ENCODE results near the gene SELENOH.

Gene SELENOH

GRCh38 chr11:57746920-57747319, 5.6 kb downstream of the SELENOH start (continued):
- no peak for TF ChIP-seq ZFP37 (tag by site-specific recombination; IDR thresholded peaks at IDR 0.05)
- no peak for TF ChIP-seq MYNN (tag by site-specific recombination; IDR thresholded peaks at IDR 0.05; ENCODE audit: borderline replicate concordance)
- no peak for TF ChIP-seq GLI2 (tag by site-specific recombination; IDR thresholded peaks at IDR 0.05; ENCODE audit: borderline replicate concordance, low read depth)
- no peak for TF ChIP-seq ZNF768 (tag by site-specific recombination; IDR thresholded peaks at IDR 0.05)
- no peak for TF ChIP-seq ZNF580 (tag by site-specific recombination; IDR thresholded peaks at IDR 0.05)
- no peak for TF ChIP-seq ZNF214 (tag by site-specific recombination; IDR thresholded peaks at IDR 0.05; ENCODE audit: borderline replicate concordance)
- no peak for TF ChIP-seq ZNF521 (tag by site-specific recombination; IDR thresholded peaks at IDR 0.05)
- no peak for TF ChIP-seq ZSCAN16 (tag by site-specific recombination; IDR thresholded peaks at IDR 0.05)

GRCh38 chr11:57751176-57751575, 9.9 kb downstream of the SELENOH start:
- no peak for TF ChIP-seq ZNF837 (tag by site-specific recombination; IDR thresholded peaks at IDR 0.05)
- Histone ChIP-seq H3K36me3 (ENCODE audit: control insufficient read depth in 2 of 2, insufficient read depth in 1 of 2, low read length in 2 of 2) (no peaks in the 10 kb centered on the region), H3K9me3 (ENCODE audit: control insufficient read depth, insufficient read depth, low read depth, low read length) (no peaks in the 10 kb centered on the region), H3K4me1 (ENCODE audit: control insufficient read depth, insufficient read depth, low read length) (no peaks in the 10 kb centered on the region), H3K4me3 (ENCODE audit: low read depth, low read length) (no peak overlapping the region), H3K27ac (ENCODE audit: extremely low read depth, low read depth, low read length) (no peak overlapping the region)
- ChIA-PET POLR2A (interaction anchor here (1.2 to 2.1 kb wide), 2 partner anchors 10 to 27 kb away, joined by 4 to 7 read pairs; partner anchors contain the start of gene SELENOH), CTCF (interaction anchor here (0.5 to 2.2 kb wide), 15 partner anchors 9 to 775 kb away, joined by 3 to 49 read pairs (median 4); partner anchors contain the start of genes CLP1, CTNND1 and SELENOH)

- POLR2A ChIA-PET = interaction anchor here (1.2 to 2.1 kb wide), 2 partner anchors 11 to 27 kb away, joined by 4 to 7 read pairs; partner anchors contain the start of gene SELENOH
- TF ChIP-seq ZNF791 (tag by site-specific recombination; IDR thresholded peaks at IDR 0.05) = no peak
- TF ChIP-seq ZNF513 (tag by site-specific recombination; IDR thresholded peaks at IDR 0.05) = no peak
- no peak for TF ChIP-seq ZBTB6 (tag by site-specific recombination; IDR thresholded peaks at IDR 0.05)
- TF ChIP-seq ZNF654 (tag by site-specific recombination; IDR thresholded peaks at IDR 0.05; ENCODE audit: low read depth) = no peak; the same call in 1 of the 2 replicates
- no peak for TF ChIP-seq ZNF133 (tag by site-specific recombination; IDR thresholded peaks at IDR 0.05)
- H3K27ac ChIP-seq (ENCODE audit: extremely low read depth, low read depth, low read length) = no peak within 1 kb of the TSS
- no peaks in the 10 kb centered on the region for H3K4me1 ChIP-seq (ENCODE audit: control insufficient read depth, insufficient read depth, low read length)
- CTCF ChIA-PET = interaction anchor here (0.5 to 2.2 kb wide), 17 partner anchors 9 to 775 kb away, joined by 3 to 49 read pairs (median 4); partner anchors contain the start of genes CLP1, CTNND1 and SELENOH
- no peaks in the 10 kb centered on the region for H3K9me3 ChIP-seq (ENCODE audit: control insufficient read depth, insufficient read depth, low read depth, low read length)
- H3K4me3 ChIP-seq (ENCODE audit: low read depth, low read length) = no peak within 1 kb of the TSS
- H3K36me3 ChIP-seq (ENCODE audit: control insufficient read depth in 2 of 2, insufficient read depth in 1 of 2, low read length in 2 of 2) = no peaks in the 10 kb centered on the region
Measured at GRCh38 chr11:57751676-57752253, 10.5 kb downstream of the SELENOH start, which contains the start of gene BTBD18. Gene BTBD18 (minus strand): TSS chr11:57751819. CDS start chr11:57751188, 631 bp downstream.

- ChIA-PET CTCF (interaction anchor here (0.6 to 2.2 kb wide), 2 partner anchors 48 to 1356 kb away, joined by 3 to 49 read pairs; no protein-coding TSS in a partner anchor), POLR2A (no interaction called here)
- Histone ChIP-seq H3K4me1 (ENCODE audit: control insufficient read depth, insufficient read depth, low read length) (no peaks in the 10 kb centered on the region), H3K36me3 (ENCODE audit: control insufficient read depth in 2 of 2, insufficient read depth in 1 of 2, low read length in 2 of 2) (no peaks in the 10 kb centered on the region), H3K9me3 (ENCODE audit: control insufficient read depth, insufficient read depth, low read depth, low read length) (no peaks in the 10 kb centered on the region), H3K4me3 (ENCODE audit: low read depth, low read length) (no peak overlapping the region), H3K27ac (ENCODE audit: extremely low read depth, low read depth, low read length) (no peak overlapping the region)
- TF ChIP-seq ZNF639 (tag by site-specific recombination; IDR thresholded peaks at IDR 0.05) = no peak
- TF ChIP-seq ZNF658 (tag by site-specific recombination; IDR thresholded peaks at IDR 0.05) = no peak
- TF ChIP-seq ZNF529 (tag by site-specific recombination; IDR thresholded peaks at IDR 0.05; ENCODE audit: insufficient replicate concordance) = no peak
- no peak for TF ChIP-seq ZNF112 (tag by site-specific recombination; IDR thresholded peaks at IDR 0.05)
- TF ChIP-seq CTCF (tag by site-specific recombination; IDR thresholded peaks at IDR 0.05) = no peak
Measured at GRCh38 chr11:57752954-57753353, 11.7 kb downstream of the SELENOH start.

Data from HEK293 (cell line).